Ovary (tissue), 1 donor: ENCODE measurements around the gene OR2W3.

ENCODE experiments used
- EP300 ChIP-seq: sonication (generic); formaldehyde crosslinking; IDR thresholded peaks from one replicate; pipeline ENCODE4 v1.6.1; 2017; ENCODE audit warnings: antibody characterized with exemption
- POLR2A ChIP-seq: fragments of 450-650 bp; IDR thresholded peaks from one replicate; pipeline ENCODE4 v1.6.1; 2017; ENCODE audit warnings: antibody characterized with exemption, mild to moderate bottlenecking, moderate library complexity

DNA sequence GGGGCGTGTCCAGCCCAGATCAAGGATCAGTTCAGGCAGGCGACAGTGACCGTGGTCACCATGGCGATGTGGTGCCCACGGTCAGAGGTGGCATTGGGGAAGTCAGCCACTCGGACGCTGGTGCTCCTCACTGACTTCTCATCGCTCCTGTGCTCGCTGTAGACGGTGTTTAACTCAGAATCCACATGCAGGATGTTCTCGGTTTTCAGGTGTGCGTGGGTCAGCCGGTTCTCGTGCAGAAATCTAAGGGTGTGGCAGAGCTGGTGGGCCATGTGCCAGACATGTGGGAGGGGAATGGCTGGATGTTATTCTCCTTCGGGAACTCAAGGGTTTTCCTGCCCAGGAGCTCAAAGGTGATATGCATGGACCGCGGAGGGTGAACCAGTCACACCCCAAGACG lies 41.0 kb downstream of the OR2W3 start:
- TF ChIP-seq POLR2A = no peak
- no peak for TF ChIP-seq EP300
